WTC11 (cell line): ENCODE data around the gene FOXO1.

ENCODE experiments used
- CBFB ChIP-seq: sonication (generic); formaldehyde crosslinking; IDR thresholded peaks from 2 replicates; pipeline ENCODE4 v1.8.1; 2022; ENCODE audit warnings: mild to moderate bottlenecking, low read depth, missing genetic modification reagents
- E2F1 ChIP-seq: sonication (generic); formaldehyde crosslinking; IDR thresholded peaks from 2 replicates; pipeline ENCODE4 v1.8.0; 2022; ENCODE audit warnings: mild to moderate bottlenecking, missing genetic modification reagents
- EMX1 ChIP-seq: fragments of 250-450 bp; sonication (Bioruptor Pico); IDR thresholded peaks from 2 replicates; pipeline ENCODE4 v1.8.0; 2021; ENCODE audit warnings: mild to moderate bottlenecking
- GRHL2 ChIP-seq: fragments of 250-450 bp; sonication (Bioruptor Pico); IDR thresholded peaks from 2 replicates; pipeline ENCODE4 v1.8.0; 2022; ENCODE audit warnings: mild to moderate bottlenecking, moderate library complexity; ENCODE audit not compliant: insufficient replicate concordance, severe bottlenecking
- JAZF1 ChIP-seq: fragments of 250-450 bp; sonication (Bioruptor Pico); IDR thresholded peaks from 2 replicates; pipeline ENCODE4 v1.9.0; 2021; ENCODE audit warnings: moderate library complexity, mild to moderate bottlenecking, inconsistent platforms
- JUN ChIP-seq: sonication (generic); formaldehyde crosslinking; IDR thresholded peaks from 2 replicates; pipeline ENCODE4 v1.8.0; 2023; ENCODE audit warnings: mild to moderate bottlenecking, missing genetic modification reagents
- TEAD1 ChIP-seq: sonication (generic); formaldehyde crosslinking; IDR thresholded peaks from 2 replicates; pipeline ENCODE4 v1.8.0; 2022; ENCODE audit warnings: mild to moderate bottlenecking, missing genetic modification reagents
- TP53 ChIP-seq: sonication (generic); formaldehyde crosslinking; IDR thresholded peaks from 2 replicates; pipeline ENCODE4 v1.8.1; 2023; ENCODE audit warnings: mild to moderate bottlenecking, missing genetic modification reagents
- TF ChIP-seq, protein P1 (sequence below): fragments of 200-600 bp; IDR thresholded peaks from 2 replicates; pipeline ENCODE4 v1.8.0; 2022; ENCODE audit warnings: antibody characterized with exemption
- TF ChIP-seq, protein P2 (sequence below): sonication (generic); formaldehyde crosslinking; IDR thresholded peaks from 2 replicates; pipeline ENCODE4 v1.8.1; 2023; ENCODE audit warnings: mild to moderate bottlenecking, moderate library complexity, missing genetic modification reagents

DNA sequence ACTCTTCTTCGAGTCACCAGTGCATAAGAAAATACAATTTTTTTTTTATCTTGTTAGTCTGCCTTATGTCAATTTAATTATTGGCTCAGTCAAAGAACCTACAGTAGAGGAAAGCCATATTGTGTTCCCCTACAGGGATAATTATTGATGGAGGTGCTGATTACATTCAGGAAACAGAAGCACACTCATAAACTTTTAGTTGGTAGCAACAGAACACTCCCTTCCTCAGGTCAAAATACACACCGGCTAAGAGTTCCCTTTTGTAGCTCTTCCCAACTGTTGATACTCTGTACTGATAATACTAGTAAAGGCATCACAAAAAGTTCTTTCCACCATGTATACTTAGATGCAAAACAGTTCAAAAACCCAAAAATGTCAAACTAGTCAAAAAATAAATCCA is 18.4 kb downstream of the FOXO1 start:
- TF ChIP-seq, protein P1, sequence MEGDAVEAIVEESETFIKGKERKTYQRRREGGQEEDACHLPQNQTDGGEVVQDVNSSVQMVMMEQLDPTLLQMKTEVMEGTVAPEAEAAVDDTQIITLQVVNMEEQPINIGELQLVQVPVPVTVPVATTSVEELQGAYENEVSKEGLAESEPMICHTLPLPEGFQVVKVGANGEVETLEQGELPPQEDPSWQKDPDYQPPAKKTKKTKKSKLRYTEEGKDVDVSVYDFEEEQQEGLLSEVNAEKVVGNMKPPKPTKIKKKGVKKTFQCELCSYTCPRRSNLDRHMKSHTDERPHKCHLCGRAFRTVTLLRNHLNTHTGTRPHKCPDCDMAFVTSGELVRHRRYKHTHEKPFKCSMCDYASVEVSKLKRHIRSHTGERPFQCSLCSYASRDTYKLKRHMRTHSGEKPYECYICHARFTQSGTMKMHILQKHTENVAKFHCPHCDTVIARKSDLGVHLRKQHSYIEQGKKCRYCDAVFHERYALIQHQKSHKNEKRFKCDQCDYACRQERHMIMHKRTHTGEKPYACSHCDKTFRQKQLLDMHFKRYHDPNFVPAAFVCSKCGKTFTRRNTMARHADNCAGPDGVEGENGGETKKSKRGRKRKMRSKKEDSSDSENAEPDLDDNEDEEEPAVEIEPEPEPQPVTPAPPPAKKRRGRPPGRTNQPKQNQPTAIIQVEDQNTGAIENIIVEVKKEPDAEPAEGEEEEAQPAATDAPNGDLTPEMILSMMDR = no peak
- TF ChIP-seq TP53 (CRISPR knock-in tag) = no peak
- no peak for TF ChIP-seq EMX1 (CRISPR knock-in tag)
- TF ChIP-seq CBFB (CRISPR knock-in tag) = no peak
- no peak for TF ChIP-seq GRHL2
- TF ChIP-seq, protein P2, sequence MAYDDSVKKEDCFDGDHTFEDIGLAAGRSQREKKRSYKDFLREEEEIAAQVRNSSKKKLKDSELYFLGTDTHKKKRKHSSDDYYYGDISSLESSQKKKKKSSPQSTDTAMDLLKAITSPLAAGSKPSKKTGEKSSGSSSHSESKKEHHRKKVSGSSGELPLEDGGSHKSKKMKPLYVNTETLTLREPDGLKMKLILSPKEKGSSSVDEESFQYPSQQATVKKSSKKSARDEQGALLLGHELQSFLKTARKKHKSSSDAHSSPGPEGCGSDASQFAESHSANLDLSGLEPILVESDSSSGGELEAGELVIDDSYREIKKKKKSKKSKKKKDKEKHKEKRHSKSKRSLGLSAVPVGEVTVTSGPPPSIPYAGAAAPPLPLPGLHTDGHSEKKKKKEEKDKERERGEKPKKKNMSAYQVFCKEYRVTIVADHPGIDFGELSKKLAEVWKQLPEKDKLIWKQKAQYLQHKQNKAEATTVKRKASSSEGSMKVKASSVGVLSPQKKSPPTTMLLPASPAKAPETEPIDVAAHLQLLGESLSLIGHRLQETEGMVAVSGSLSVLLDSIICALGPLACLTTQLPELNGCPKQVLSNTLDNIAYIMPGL (CRISPR knock-in tag) = no peak
- no peak for TF ChIP-seq TEAD1 (CRISPR knock-in tag)
- TF ChIP-seq JUN (CRISPR knock-in tag) = no peak
- no peak for TF ChIP-seq JAZF1 (CRISPR knock-in tag)
- TF ChIP-seq E2F1 (CRISPR knock-in tag) = no peak
